Measurements from ENCODE around the gene GPANK1.
A peak's percentile ranks its signal among the peaks of the same experiment; 100 is the strongest.

GPANK1 gene

DNA sequence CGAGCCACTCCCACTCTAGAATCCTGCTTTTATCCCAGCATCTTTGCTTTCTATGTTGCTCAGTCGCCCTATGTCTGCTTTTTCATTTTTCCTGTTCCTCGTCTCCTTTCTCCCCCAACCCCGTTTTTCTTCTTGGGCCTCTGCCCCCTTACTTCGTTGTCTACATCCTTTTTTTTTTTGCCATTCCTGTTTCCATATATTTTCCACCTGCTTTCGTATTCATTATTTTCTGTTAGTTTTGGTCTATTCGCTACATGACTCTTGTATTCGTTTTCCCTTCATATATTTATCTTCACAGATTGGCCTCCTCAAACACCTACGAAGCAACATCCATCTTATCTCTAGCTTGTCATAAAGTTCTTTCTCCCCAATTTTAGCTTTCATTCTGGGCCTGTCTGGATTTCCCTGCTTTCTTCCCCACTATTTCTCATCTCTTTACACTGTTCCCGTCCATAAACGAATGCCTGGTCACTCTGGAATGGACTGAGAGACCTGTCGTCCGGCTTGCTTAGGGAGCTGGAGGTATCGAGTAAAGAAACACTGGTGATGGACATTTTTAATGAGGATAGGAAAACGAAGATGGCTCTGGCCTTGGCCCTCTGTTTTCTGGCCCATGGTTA is 43.4 kb downstream of the GPANK1 start:
- TF ChIP-seq, protein P1, sequence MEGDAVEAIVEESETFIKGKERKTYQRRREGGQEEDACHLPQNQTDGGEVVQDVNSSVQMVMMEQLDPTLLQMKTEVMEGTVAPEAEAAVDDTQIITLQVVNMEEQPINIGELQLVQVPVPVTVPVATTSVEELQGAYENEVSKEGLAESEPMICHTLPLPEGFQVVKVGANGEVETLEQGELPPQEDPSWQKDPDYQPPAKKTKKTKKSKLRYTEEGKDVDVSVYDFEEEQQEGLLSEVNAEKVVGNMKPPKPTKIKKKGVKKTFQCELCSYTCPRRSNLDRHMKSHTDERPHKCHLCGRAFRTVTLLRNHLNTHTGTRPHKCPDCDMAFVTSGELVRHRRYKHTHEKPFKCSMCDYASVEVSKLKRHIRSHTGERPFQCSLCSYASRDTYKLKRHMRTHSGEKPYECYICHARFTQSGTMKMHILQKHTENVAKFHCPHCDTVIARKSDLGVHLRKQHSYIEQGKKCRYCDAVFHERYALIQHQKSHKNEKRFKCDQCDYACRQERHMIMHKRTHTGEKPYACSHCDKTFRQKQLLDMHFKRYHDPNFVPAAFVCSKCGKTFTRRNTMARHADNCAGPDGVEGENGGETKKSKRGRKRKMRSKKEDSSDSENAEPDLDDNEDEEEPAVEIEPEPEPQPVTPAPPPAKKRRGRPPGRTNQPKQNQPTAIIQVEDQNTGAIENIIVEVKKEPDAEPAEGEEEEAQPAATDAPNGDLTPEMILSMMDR (IDR thresholded peaks at IDR 0.05): no peak
- H3K36me3 ChIP-seq: peaks cover 31% of the 10 kb centered on the region
- peak overlapping the region; percentile 99 for H3K27ac ChIP-seq
- no peaks in the 10 kb centered on the region for H3K9me3 ChIP-seq
- no peaks in the 10 kb centered on the region for H3K27me3 ChIP-seq
- H3K4me1 ChIP-seq (ENCODE audit: control insufficient read depth in 1 of 2, insufficient read depth in 1 of 2, low read depth in 1 of 2, low read length in 1 of 2): peaks cover 42 to 43% of the 10 kb centered on the region in 2 experiments
- H3K4me3 ChIP-seq (ENCODE audit: low read depth in 1 of 2, low read length in 1 of 2): peak overlapping the region; percentile 73 to 99

DNA sequence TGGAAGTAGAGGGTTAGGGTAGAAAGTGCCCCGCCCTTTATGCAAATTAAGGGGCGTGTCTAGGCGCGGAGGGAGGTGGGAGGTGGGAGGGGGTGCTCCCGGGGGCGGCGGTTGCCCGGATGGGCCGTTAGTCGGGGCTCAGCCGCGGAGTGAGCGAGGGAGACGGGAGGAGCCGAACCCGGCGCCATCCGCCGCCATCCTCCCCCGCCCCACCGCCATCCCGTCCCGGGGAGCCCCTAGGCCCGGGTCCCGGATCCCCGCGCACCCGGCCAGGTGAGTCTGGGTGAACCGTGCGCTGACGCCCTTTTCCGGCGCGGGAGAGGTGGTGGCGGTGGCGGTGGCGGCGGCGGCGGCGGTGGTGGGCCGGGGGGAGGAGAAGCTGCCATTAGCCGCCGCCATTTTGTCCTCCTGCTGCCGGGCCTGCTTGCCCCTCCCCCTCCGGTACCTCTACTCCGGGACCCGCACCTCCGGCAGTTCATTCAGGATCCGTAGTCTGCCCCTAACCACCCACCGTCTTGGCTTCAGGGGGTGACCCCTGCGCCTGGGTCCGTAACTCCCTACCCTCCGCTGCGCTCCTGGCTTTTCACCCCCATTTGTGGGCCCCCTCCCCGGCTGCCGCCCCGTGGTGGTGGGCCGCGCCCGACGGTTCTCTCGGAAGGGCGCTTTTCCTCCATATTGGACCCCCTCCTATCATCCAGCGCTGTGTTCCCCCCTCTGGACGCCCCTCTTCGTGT is 44.0 kb downstream of the GPANK1 start, which contains the start of gene PRRC2A:
TSS of gene PRRC2A (plus strand) at position 130 of the 734 bp plus-strand sequence. CDS start 2,075 bp downstream, outside the sequence.
- TF ChIP-seq, protein P1 (IDR thresholded peaks at IDR 0.05): no peak
- peaks cover 49 to 50% of the 10 kb centered on the region in 2 experiments for H3K4me1 ChIP-seq (ENCODE audit: control insufficient read depth in 1 of 2, insufficient read depth in 1 of 2, low read depth in 1 of 2, low read length in 1 of 2)

DNA sequence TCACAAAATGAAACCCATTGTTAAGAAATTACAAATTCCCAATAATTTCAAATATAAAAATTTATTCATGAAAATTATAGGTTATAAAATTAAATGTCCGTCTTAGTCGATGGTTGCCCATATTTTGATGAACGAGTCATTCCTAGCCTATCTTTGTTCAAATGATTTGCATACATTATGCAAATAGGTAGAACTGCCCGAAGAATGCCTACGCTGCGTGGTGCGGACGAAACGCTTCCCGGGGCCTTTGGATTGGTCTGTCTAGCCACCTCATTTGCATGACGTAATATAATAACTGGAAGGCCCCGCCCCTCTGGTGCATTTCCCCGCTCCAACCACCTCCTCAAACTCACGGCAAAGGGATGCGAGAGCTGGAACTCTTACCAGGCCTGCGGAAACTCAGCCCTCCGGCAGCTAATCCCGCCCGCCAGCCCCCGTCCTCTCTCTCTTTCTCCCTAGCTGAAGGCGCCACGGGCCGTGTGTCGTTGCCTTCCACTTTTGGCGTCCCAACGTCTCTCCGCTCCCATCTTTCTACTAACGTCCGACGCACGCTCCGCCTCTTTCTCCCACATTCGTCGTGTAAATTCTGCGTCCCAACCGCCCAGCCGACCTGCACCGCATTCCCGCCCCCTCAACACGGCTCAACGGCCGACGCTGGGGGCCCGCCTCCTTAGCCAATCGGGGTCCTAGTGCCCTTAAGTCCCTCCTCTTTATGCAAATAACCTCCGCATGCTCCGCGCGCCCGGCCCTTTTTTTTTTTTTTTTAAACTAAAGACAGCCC is 44.8 kb downstream of the GPANK1 start:
- H3K4me1 ChIP-seq (ENCODE audit: control insufficient read depth in 1 of 2, insufficient read depth in 1 of 2, low read depth in 1 of 2, low read length in 1 of 2): peaks cover 57 to 58% of the 10 kb centered on the region in 2 experiments

More for the DNA sequence above, 44.0 kb downstream of the GPANK1 start, which contains the start of gene PRRC2A:
- peak within 1 kb of the TSS; percentile 99 for H3K27ac ChIP-seq
- no peaks in the 10 kb centered on the region for H3K9me3 ChIP-seq
- peak within 1 kb of the TSS; percentile 73 to 99 for H3K4me3 ChIP-seq (ENCODE audit: low read depth in 1 of 2, low read length in 1 of 2)
- no peaks in the 10 kb centered on the region for H3K27me3 ChIP-seq
- H3K36me3 ChIP-seq: peaks cover 24% of the 10 kb centered on the region

DNA sequence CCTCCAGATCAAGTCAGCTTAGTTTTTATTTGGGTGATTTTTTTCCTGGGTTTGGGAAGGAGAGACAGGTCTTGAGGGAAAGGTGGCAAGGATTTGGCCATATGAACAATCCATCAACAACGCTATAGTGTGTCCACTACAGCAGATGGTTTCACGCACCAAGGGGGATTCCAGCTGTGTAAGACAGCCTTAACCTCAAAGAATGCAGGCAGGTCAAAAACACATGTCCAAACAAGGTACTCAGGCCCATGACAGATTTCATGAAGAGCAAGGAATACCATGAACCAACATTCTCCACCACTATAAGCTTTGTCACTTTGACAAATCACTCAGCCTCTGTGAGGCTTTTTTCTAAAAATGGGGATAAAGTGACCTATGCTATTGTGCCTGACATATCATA is 47.8 kb downstream of the GPANK1 start:
- H3K27ac ChIP-seq: peak overlapping the region; percentile 98

More for the DNA sequence above, 44.8 kb downstream of the GPANK1 start:
- H3K27ac ChIP-seq: peak overlapping the region; percentile 99
- no peaks in the 10 kb centered on the region for H3K27me3 ChIP-seq
- no peaks in the 10 kb centered on the region for H3K9me3 ChIP-seq
- H3K4me3 ChIP-seq (ENCODE audit: low read depth in 1 of 2, low read length in 1 of 2): peak overlapping the region; percentile 73 to 99
- TF ChIP-seq, protein P1 (IDR thresholded peaks at IDR 0.05): peak; percentile 42
- peaks cover 17% of the 10 kb centered on the region for H3K36me3 ChIP-seq

DNA sequence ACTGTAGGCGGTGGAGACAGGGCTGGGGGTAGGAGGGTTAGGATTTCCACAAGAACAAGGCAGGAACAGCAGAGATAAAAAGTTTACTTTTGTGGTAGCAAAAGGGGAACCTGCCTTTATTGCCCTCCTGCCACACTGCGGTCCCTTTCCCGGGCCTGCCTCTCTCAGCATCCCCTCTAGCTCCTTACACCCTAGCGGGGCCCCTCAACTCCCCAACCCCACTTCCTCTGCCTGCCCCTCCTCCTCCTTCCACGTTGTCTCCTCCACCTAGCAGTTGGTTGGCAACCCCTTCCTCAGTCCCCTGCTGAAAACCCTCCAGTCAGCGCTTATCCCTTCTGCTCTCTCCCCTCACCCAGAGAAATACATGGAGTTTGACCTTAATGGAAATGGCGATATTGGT is 49.0 kb downstream of the GPANK1 start:
- no peaks in the 10 kb centered on the region for H3K27me3 ChIP-seq
- peaks cover 51 to 59% of the 10 kb centered on the region in 2 experiments for H3K4me1 ChIP-seq (ENCODE audit: control insufficient read depth in 1 of 2, insufficient read depth in 1 of 2, low read depth in 1 of 2, low read length in 1 of 2)
- no peaks in the 10 kb centered on the region for H3K9me3 ChIP-seq
- TF ChIP-seq, protein P1 (IDR thresholded peaks at IDR 0.05): no peak
- H3K4me3 ChIP-seq (ENCODE audit: low read depth in 1 of 2, low read length in 1 of 2): peak overlapping the region; percentile 79 to 87
- H3K27ac ChIP-seq: peak overlapping the region; percentile 98
- H3K36me3 ChIP-seq: no peaks in the 10 kb centered on the region

More for the DNA sequence above, 47.8 kb downstream of the GPANK1 start:
- TF ChIP-seq, protein P1 (IDR thresholded peaks at IDR 0.05): no peak
- Histone ChIP-seq H3K36me3 (no peaks in the 10 kb centered on the region), H3K4me3 (ENCODE audit: low read depth in 1 of 2, low read length in 1 of 2) (peak overlapping the region in 1 of 2 experiments; percentile 87), H3K4me1 (ENCODE audit: control insufficient read depth in 1 of 2, insufficient read depth in 1 of 2, low read depth in 1 of 2, low read length in 1 of 2) (peaks cover 60 to 64% of the 10 kb centered on the region in 2 experiments), H3K27me3 (no peaks in the 10 kb centered on the region), H3K9me3 (no peaks in the 10 kb centered on the region)
